GM19238 (cell line): ENCODE results near the gene RGS2.

Source experiments
- DNase-seq: peaks from one replicate; pipeline ENCODE4 v3.0.0; 2011; ENCODE audit warnings: low spot score; ENCODE audit not compliant: insufficient read length

RGS2 gene

DNA sequence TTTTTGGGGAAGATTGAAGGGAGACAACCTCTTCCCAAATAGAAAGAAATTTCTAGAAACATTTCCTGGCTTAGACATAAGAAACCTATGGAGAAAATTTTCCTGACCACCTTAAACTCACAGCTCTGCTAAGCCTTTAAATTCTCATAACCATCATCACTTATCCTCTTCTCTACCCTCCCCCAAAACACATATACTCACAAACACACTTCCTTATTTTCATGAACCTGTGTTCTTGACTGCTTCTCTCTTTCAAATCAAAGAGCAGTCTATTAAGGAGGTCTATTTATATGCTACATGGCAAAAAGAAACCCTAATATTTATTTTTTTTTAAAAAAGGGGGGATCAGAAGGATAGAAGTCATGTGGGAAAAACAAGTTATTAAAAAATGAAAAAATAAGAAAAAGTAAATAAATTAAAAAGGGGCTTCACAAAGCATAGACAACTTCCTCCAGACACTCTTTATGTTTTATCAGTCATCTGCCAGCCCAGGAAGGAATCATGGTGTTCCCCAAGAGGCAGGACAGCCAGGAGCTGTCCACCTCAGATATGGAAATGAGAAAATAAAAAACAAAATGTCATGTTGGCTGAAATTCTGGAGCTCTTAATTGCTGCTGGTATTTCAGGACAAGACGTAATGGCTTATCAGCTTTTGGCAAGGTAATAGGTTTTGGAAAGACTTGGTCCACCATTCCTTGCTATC lies 12.8 kb upstream of the RGS2 start:
- no peak for DNase-seq

DNA sequence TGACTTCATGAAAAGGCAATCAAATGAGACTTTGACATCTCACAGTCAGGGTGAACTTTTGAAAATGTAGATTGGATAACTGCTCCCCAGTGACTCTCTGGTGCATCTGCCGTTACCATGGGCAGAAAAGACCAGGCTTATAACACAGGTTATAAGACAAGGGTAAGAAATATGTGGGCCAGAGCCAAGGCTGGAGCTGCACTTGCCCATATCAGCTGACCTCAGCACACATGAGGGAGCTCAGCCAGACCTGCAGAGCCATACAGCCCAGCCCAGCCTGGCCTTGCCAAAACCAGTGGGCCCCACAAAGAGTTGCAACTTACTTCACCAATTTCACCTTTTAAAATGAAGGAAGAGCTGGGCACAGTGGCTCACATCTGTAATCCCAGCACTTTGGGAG lies 11.7 kb upstream of the RGS2 start:
- DNase-seq: no peak

DNA sequence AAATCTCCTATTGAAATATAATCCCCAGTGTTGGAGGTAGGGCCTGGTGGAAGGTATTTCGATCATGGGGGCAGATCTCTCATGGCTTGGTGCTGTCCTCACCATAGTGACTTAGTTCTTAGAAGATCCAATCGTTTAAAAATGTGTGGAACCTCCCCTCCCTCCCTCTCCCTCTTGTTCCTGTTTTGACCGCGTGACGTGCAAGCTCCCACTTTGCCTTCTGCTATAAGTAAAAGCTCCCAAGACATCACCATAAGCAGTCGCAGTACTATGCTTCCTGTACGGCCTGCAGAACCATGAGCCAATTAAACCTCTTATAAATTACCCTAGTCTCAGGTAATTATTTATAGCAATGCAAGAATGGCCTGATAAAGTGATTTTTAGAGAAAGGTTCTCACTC lies 10.9 kb upstream of the RGS2 start:
- DNase-seq: no peak

DNA sequence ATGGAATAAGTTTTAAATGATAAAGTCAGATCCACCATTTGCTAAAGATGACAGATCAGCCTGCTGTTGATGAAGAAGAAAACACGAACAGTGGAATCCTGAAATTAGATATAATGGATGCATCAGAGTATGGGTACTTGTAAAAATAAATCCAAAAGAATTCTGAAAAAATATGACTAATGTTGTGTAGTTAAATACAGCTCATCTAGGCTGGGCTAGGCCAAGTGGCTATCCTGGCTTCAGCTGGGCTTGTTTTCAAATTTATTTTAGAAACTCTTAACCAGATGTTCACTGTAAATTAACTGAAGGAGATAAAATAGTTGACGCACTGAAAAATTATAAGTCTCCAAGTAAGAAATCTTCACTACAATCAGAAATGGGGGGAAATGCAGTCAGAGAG lies 7.4 kb upstream of the RGS2 start:
- DNase-seq: no peak

DNA sequence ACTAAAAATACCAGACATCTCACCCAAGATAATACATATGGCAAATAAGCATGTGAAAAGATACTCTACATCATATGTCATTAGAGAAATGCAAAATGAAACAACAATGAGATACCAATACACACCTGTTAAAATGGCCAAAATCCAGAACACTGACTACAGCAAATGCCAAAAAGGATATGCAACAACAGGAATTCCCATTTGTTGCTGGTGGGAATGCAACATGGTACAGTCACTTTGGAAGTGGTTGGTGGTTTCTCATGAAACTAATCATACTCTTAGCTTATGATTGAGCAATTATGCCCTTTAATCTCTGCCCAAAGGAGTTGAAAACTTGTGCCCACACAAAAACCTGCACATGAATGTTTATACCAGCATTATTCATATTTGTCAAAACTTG lies 6.4 kb upstream of the RGS2 start:
- no peak for DNase-seq

DNA sequence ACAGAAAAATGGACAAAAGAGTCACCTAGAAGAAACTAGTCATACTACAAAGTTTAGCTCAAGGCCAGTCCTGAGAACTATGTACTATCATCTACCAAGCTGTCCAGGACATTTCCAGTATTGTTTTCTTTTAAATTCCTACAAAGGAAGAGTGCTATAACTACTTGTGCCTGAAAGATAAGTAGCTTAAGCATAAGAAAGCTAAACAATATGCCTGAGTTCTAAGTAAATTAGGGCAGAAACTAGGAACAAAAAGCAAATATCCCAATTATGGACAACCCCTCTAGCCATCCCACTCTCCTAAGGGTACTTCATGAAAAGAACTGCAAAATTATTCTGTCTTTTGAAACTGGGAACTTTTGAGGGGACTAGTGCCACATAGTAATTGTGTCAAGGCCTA lies 5.3 kb upstream of the RGS2 start:
- DNase-seq: no peak

DNA sequence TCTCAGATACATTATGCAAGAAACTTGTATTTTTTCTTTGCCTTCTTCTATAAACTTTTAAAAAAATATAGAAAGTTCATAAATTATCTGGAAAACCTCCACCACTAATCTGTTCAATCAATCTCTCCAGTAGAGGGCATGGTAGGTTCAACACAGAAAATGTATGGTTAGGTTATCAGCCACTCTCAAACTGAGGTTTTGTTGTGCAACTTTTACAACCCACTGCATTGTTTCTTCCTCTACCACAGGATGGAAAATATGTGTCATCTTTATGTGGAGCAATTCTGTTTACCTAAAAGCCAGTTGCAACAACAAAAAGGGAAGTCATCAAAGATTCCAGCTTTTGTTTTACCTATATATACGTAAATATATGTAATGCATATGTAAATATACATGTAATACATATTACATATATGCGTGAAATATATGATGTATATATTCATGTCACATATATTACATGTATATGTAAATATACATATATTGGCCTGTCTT lies 3.0 kb upstream of the RGS2 start:
- no peak for DNase-seq

DNA sequence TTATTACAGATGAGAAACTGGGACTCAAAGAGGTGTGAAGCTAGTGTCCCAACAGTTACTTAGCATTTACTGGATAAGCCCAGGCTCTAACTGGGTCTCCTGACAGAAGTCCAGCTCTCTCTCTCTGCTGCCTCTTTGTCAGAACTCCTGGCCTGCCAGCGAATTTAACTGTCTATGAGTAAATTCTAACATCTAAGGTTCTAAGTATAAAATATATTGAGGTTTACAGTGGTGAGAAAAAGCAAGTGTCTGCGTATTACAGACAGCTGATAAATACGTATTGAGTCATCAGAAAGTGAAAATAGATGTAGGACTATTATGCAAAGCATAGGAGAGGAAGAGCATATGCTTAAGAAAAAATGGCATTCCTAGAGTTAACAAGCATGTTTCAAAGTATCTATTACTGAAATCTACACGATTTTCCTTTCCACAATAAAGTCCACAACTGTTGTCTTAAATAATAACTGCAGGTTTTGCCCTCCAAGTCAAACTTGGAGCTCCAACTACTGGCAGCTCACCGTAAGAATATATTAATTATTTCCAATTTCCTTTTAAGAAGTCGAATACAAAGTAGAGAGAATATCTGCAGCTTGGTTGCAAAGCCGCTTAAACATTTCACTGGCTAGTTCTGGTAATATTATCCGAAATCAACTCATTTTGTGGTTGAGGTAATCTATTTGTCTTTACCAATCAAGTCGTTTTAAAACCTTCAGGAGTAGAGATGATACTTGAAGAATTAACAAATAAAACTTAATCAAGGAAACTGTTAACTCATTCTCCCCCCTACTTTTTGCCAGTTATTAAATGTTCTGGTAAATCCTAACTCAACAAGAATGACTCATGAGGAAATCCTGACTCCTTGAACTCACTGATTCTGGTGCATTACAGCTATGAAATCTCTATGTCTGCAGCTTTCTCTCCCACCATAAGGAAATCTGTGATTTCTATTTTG lies 1.4 kb upstream of the RGS2 start:
- no peak for DNase-seq

DNA sequence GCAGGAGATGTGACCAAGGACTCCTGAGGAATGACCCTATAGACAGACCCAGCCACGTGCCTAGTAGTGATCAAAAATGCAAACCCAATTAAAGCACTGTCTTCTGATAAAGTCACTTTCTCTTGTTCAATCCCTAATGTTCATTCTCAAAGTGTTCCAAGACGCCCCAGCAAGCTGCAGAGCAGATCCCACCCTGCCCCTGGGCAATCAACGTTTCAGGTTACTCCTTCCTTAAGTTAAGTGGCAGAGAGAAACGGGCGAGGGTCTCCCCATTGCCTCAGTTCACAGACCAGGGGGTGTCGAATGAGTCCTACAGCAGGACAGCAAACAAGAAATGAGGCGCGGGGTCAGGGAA lies 699 bp upstream of the RGS2 start:
- no peak for DNase-seq

DNA sequence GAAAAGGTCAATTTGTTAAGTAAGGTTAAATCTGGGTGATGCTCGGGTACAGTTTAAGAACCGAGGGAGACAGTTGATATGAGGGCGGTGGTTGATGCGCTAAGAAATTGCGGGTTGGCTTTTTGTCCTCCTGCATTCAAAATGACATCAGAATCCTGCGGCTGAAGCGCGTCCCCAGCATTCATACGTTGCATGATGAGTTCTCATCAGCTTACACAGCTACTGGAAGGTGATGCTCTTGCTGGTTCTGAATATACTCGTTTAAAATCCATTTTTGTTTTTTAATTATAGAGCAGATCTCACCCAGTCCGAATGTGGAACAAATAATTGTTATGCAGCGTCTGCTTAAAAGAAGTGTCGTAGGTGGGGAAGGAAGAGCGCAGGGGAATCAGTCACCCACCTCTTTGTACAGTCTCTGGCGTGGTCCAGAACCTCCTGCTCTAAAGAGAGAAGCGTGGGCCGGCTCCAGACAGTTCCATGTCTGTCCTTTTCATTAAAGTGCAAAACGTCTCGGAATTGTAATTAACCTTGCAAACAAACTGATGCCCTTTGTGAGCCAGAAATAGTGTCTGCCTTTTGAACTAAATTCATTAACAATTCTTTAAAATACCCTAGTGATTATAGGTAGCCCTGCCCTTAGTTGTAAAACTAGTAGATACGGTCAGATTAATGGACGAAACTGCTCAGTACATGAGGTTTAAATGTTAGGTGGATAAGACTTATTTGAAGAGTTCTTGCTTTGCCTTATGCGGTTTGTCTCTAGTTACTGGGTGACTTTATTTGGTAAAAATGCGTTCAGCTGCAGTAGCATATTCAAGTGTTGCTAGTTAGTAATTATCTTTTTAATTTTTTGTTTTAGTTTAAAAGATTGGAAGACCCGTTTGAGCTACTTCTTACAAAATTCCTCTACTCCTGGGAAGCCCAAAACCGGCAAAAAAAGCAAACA lies 741 bp downstream of the RGS2 start:
- DNase-seq: no peak

DNA sequence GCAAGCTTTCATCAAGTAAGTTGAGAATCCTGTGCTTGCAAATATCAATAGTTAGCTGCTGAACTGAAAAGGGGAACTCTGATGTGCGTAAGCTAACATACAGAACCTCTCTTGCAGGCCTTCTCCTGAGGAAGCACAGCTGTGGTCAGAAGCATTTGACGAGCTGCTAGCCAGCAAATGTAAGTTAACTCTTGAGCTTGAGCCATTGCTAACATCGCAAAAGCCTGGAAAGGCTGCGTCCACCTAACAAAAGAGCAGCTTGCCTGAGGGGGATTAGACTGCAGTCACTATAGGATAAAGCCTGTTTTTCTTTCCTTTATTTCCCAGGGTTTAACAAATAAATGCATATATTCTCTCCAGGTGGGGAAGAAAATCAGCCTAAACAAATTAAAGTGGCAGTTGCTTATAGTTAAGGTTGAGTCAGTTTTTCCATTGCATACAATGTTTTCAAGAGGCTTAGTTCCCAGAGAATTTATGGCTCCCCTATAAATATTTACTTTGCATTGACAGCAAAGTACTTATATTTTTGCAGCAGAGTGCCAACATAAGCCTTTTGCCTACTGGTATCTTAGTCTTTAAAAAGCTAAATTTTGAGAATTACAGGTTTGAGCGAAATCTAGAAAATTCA lies 1.5 kb downstream of the RGS2 start:
- no peak for DNase-seq

DNA sequence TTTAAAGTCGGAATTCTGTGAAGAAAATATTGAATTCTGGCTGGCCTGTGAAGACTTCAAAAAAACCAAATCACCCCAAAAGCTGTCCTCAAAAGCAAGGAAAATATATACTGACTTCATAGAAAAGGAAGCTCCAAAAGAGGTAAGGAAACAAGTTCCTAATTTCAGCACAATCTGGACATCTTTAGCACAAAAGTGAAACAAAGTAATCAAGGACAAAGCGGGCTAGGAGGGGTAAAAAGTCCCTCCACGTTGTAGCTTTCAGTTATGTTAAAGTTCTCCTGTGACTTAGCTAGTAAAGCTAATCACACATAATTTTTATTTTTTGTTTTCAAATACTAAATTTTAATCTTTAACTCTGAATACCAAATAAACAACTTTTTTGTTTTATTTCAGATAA lies 2.2 kb downstream of the RGS2 start:
- DNase-seq: no peak

DNA sequence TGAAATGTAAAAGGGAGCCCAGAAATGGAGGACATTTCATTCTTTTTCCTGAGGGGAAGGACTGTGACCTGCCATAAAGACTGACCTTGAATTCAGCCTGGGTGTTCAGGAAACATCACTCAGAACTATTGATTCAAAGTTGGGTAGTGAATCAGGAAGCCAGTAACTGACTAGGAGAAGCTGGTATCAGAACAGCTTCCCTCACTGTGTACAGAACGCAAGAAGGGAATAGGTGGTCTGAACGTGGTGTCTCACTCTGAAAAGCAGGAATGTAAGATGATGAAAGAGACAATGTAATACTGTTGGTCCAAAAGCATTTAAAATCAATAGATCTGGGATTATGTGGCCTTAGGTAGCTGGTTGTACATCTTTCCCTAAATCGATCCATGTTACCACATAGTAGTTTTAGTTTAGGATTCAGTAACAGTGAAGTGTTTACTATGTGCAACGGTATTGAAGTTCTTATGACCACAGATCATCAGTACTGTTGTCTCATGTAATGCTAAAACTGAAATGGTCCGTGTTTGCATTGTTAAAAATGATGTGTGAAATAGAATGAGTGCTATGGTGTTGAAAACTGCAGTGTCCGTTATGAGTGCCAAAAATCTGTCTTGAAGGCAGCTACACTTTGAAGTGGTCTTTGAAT lies 2.9 kb downstream of the RGS2 start:
- DNase-seq: no peak

DNA sequence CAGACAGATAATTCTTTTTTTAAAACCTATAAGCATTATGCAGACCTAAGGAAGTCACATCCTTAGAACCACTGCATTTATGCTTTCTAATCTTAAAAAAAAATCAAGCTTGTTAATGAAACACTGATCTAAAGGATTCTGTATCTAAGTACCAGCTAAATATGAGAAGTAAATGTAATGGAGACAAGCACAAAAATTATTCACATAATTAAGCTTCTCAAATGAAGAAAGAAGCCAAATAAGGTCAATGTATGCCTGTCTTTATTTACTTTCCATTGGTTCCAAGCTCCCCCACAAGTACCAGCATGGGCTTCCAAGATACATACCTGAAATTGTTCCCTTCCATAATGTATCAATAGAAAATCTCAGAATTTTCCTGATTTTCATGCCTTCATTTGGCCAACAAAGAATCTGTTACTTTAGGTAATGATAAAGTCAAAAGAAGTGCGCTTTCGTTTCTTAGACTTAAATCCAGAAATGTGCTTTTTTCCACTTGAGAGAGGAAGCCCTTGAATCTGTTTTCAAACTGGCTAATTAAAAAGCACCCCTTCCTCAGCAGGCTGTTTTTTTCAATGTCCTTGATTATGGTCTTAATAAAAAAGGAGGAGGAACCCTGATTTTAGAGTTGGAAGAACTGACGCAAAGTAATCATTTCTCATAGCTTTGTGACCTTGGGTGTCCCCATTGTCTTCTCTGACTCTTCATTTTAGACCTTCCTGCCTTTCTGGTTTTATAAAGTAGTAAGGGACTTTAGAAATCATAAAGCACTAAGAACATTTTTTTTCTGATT lies 3.8 kb downstream of the RGS2 start:
- no peak for DNase-seq

DNA sequence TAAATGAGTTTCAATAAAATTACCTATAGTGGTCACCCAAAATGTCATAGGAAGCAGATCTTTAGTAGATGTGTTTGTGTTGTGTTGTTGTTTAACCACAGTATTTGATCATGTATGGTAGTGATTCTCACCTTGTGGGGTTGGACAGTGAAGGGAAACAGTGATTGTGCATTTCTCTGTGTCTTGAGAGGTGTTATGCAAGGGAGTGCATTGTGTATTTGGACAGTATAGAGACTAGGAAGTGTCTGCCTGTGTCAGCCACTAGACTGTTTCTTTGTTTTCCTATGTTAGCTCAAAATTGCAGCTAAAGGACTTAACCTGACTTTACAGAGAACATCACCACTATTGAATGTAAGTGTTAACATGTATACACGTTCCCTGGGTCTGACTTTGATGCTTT lies 6.0 kb downstream of the RGS2 start:
- DNase-seq: no peak

DNA sequence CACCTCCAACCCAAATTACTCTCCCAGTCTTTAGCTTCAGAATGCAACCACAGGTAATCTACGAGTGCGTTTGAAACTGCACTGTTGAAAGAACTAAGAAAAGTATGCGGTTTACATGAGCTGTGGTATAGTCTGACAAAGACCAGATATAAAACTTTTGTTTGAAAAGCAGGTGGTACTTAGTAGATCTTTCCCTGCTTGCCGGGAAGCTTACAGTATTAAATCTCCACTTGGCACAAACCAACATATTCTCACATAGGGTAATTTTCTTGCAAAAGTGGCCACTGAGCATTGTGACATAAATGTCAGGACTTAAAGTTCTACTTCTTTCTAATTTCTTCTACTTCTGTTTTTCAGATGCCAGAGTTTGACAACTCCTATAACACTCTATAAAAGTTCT lies 8.4 kb downstream of the RGS2 start:
- no peak for DNase-seq

DNA sequence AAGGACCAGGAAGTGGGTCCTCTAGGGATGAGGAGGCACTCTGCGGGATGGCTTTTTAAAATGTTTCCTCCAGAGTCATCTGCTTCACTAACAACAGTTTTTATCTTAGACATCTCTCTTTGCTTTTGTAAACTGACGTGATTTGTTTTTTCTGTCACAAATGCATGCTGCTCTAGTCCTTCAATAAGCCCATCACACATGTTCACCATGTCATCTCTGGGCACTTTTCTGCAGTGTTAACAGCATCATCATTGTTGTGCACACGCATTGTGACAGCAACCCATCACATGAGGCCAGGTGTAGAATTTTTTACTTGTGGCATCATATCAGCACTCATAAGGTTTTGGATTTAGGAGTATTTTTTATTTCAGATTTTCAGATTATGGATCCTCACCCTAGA lies 12.5 kb downstream of the RGS2 start:
- no peak for DNase-seq

DNA sequence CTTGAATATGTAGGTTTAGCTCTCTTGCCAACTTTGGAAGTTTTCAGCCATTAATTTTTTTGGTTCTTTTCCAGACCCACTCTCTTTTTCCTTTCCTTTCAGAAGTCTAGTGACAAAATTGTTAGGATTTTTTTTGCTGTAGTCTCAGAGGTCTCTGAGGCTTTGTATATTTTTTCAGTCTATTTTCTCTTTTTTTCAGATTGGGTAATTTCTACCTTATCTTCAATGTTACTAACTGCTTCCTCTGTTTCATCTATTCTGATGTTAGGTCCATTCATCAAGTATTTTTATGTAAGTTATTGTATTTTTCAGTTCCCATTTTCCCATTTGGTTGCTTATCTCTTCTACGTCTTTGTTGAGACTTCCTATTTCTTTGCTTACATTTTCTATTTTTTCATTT lies 15.7 kb downstream of the RGS2 start:
- DNase-seq: no peak

DNA sequence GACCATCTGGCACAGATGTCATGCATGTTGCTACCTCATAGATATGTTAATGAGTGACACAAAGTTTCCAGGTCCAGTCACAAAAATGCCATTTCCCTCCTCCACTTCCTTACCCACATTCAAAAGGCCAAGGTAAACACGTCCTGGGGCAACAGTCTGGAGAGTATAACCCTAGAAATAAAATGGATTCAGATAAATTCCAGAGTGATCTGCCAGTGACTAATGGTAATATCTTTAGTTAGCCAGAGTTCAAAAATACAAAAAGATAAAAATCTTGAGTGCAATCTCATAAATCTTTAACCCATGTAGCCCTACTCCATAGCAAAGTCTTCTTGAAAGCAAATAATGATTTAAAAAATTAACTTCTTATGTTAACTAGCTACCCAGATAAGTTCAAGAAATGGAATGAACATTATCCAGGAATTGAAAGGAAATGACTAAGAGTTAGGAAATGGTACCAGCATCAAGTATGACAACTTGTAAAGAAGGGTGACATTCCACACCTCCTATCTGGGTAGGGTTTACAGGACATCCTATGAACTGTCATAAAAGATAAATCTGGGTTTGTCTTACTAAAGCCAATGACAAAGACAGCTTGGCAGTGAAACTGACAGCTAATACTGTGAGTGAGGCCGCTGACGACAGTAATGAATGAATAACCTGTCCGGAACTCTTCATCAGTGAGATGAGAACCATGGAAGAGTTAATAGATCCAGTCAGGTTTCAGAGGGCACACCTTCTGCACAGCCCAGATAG lies 18.1 kb downstream of the RGS2 start:
- DNase-seq: no peak
